Activated CD8-positive, alpha-beta memory T cell treated with anti-CD3 and anti-CD28 coated beads for 24 hours (primary cell): ENCODE results near the gene ATF5.

ENCODE experiments used
- DNase-seq: peaks from one replicate; pipeline ENCODE4 v3.0.0-alpha.2; 2020

ATF5 gene

GRCh38 chr19:49981603-49982593 is 52.9 kb downstream of the ATF5 start:
- no peak for DNase-seq
